ENCODE measurements around the gene TMEM178A.

The TMEM178A gene

GRCh38 chr2:39736640-39737039 lies 70.9 kb downstream of the TMEM178A start:
- no peak for DNase-seq (ENCODE audit: low read depth in 2 of 2, low spot score in 1 of 2)

GRCh38 chr2:39737661-39738060 lies 71.9 kb downstream of the TMEM178A start:
- DNase-seq (ENCODE audit: low read depth in 2 of 2, low spot score in 1 of 2): no peak

- DNase-seq (ENCODE audit: low read depth in 2 of 2, low spot score in 1 of 2): no peak
Measured at GRCh38 chr2:39738936-39739335, 73.2 kb downstream of the TMEM178A start.

- DNase-seq (ENCODE audit: low read depth in 2 of 2, low spot score in 1 of 2): no peak
Measured at GRCh38 chr2:39739386-39739785, 73.7 kb downstream of the TMEM178A start.

- no peak for DNase-seq (ENCODE audit: low read depth in 2 of 2, low spot score in 1 of 2)
Measured at GRCh38 chr2:39741871-39742270, 76.2 kb downstream of the TMEM178A start.

GRCh38 chr2:39743269-39743776 lies 77.6 kb downstream of the TMEM178A start:
- no peak for DNase-seq (ENCODE audit: low read depth in 2 of 2, low spot score in 1 of 2)

GRCh38 chr2:39755466-39755865 lies 89.7 kb downstream of the TMEM178A start:
- DNase-seq (ENCODE audit: low read depth in 2 of 2, low spot score in 1 of 2): no peak

- no peak for DNase-seq (ENCODE audit: low read depth in 2 of 2, low spot score in 1 of 2)
Measured at GRCh38 chr2:39757156-39757555, 91.4 kb downstream of the TMEM178A start.

GRCh38 chr2:39762448-39762847 lies 96.7 kb downstream of the TMEM178A start:
- no peak for DNase-seq (ENCODE audit: low read depth in 2 of 2, low spot score in 1 of 2)
